ENCODE data around the gene ARFGEF3. TPM values are rescaled to one million over a fixed set of nuclear protein-coding genes. Genes with fewer than 3 reads are reported as not detected.

ARFGEF3 gene
- total RNA-seq, 1 experiment from 2014 or later = 20.1 TPM

- H3K27ac Mint-ChIP-seq = no peak overlapping the region
- TF ChIP-seq PREB (CRISPR knock-in tag; IDR thresholded peaks at IDR 0.05; ENCODE audit: borderline replicate concordance) = no peak
- TF ChIP-seq, protein P1, sequence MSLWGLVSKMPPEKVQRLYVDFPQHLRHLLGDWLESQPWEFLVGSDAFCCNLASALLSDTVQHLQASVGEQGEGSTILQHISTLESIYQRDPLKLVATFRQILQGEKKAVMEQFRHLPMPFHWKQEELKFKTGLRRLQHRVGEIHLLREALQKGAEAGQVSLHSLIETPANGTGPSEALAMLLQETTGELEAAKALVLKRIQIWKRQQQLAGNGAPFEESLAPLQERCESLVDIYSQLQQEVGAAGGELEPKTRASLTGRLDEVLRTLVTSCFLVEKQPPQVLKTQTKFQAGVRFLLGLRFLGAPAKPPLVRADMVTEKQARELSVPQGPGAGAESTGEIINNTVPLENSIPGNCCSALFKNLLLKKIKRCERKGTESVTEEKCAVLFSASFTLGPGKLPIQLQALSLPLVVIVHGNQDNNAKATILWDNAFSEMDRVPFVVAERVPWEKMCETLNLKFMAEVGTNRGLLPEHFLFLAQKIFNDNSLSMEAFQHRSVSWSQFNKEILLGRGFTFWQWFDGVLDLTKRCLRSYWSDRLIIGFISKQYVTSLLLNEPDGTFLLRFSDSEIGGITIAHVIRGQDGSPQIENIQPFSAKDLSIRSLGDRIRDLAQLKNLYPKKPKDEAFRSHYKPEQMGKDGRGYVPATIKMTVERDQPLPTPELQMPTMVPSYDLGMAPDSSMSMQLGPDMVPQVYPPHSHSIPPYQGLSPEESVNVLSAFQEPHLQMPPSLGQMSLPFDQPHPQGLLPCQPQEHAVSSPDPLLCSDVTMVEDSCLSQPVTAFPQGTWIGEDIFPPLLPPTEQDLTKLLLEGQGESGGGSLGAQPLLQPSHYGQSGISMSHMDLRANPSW (CRISPR knock-in tag; conservative IDR thresholded peaks at IDR 0.05; ENCODE audit: low read depth) = no peak
- TF ChIP-seq GRHL2 (CRISPR knock-in tag; IDR thresholded peaks at IDR 0.05; ENCODE audit: insufficient replicate concordance, severe bottlenecking) = no peak
- no peak for TF ChIP-seq HMGXB4 (CRISPR knock-in tag; IDR thresholded peaks at IDR 0.05)
- no peak for TF ChIP-seq ELF4 (CRISPR knock-in tag; IDR thresholded peaks at IDR 0.05; ENCODE audit: low read depth)
- ChIA-PET POLR2A (no interaction called here), CTCF (interaction anchor here (2.3 kb wide), 1 partner anchor 24 kb away, joined by 8 read pairs; no protein-coding TSS in a partner anchor)
- H3K27me3 Mint-ChIP-seq (ENCODE audit: low read depth) = no peaks in the 10 kb centered on the region
- peaks cover 39% of the 10 kb centered on the region for H3K4me1 Mint-ChIP-seq
- DNase-seq (ENCODE audit: low spot score) (no peak), ATAC-seq (no peak)
- no peak overlapping the region for H3K4me3 Mint-ChIP-seq
- H3K9me3 Mint-ChIP-seq = peaks cover 7% of the 10 kb centered on the region; the same call in 1 of the 2 replicates
- 0 out of 2 replicates have a peak, but pooled peaks cover 5% of the 10 kb centered on the region for H3K36me3 Mint-ChIP-seq
These were observed 25.4 kb downstream of the ARFGEF3 start for GRCh38 chr6:138187156-138187555.

- peak; percentile 53 for ATAC-seq
- 0 out of 2 replicates have a peak overlapping the region, but pooled peaks have one; percentile 21 for H3K27ac Mint-ChIP-seq
These were observed 26.7 kb downstream of the ARFGEF3 start for GRCh38 chr6:138188278-138188941.

More at GRCh38 chr6:138188278-138188941, 26.7 kb downstream of the ARFGEF3 start:
- Mint-ChIP-seq H3K4me3 (no peak overlapping the region), H3K4me1 (peaks cover 35% of the 10 kb centered on the region), H3K36me3 (0 out of 2 replicates have a peak, but pooled peaks cover 5% of the 10 kb centered on the region), H3K27me3 (ENCODE audit: low read depth) (no peaks in the 10 kb centered on the region), H3K9me3 (peaks cover 7% of the 10 kb centered on the region; the same call in 1 of the 2 replicates)
- ChIA-PET POLR2A (no interaction called here), CTCF (interaction anchor here (2.3 kb wide), 1 partner anchor 23 kb away, joined by 8 read pairs; no protein-coding TSS in a partner anchor)
- no peak for DNase-seq (ENCODE audit: low spot score)
- TF ChIP-seq ZNF121 (CRISPR knock-in tag; IDR thresholded peaks at IDR 0.05) (no peak), RELA (CRISPR knock-in tag; IDR thresholded peaks at IDR 0.05; ENCODE audit: borderline replicate concordance) (no peak), SMAD3 (CRISPR knock-in tag; IDR thresholded peaks at IDR 0.05; ENCODE audit: borderline replicate concordance) (no peak), SP1 (CRISPR knock-in tag; conservative IDR thresholded peaks at IDR 0.05) (no peak), NFATC4 (CRISPR knock-in tag; IDR thresholded peaks at IDR 0.05) (no peak), ELF4 (CRISPR knock-in tag; IDR thresholded peaks at IDR 0.05; ENCODE audit: low read depth) (no peak), FOXK1 (CRISPR knock-in tag; IDR thresholded peaks at IDR 0.05) (no peak), USF2 (CRISPR knock-in tag; IDR thresholded peaks at IDR 0.05) (peak; percentile 39; the same call in 1 of the 2 replicates), ZSCAN18 (CRISPR knock-in tag; IDR thresholded peaks at IDR 0.05) (no peak), ZNF263 (CRISPR knock-in tag; IDR thresholded peaks at IDR 0.05; ENCODE audit: low read depth) (no peak)
- TF ChIP-seq, protein P2, sequence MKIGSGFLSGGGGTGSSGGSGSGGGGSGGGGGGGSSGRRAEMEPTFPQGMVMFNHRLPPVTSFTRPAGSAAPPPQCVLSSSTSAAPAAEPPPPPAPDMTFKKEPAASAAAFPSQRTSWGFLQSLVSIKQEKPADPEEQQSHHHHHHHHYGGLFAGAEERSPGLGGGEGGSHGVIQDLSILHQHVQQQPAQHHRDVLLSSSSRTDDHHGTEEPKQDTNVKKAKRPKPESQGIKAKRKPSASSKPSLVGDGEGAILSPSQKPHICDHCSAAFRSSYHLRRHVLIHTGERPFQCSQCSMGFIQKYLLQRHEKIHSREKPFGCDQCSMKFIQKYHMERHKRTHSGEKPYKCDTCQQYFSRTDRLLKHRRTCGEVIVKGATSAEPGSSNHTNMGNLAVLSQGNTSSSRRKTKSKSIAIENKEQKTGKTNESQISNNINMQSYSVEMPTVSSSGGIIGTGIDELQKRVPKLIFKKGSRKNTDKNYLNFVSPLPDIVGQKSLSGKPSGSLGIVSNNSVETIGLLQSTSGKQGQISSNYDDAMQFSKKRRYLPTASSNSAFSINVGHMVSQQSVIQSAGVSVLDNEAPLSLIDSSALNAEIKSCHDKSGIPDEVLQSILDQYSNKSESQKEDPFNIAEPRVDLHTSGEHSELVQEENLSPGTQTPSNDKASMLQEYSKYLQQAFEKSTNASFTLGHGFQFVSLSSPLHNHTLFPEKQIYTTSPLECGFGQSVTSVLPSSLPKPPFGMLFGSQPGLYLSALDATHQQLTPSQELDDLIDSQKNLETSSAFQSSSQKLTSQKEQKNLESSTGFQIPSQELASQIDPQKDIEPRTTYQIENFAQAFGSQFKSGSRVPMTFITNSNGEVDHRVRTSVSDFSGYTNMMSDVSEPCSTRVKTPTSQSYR (CRISPR knock-in tag; IDR thresholded peaks at IDR 0.05) = no peak
- TF ChIP-seq, protein P3, sequence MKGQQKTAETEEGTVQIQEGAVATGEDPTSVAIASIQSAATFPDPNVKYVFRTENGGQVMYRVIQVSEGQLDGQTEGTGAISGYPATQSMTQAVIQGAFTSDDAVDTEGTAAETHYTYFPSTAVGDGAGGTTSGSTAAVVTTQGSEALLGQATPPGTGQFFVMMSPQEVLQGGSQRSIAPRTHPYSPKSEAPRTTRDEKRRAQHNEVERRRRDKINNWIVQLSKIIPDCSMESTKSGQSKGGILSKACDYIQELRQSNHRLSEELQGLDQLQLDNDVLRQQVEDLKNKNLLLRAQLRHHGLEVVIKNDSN (CRISPR knock-in tag; IDR thresholded peaks at IDR 0.05) = peak; percentile 28; the same call in 1 of the 2 replicates
- TF ChIP-seq, protein P4, sequence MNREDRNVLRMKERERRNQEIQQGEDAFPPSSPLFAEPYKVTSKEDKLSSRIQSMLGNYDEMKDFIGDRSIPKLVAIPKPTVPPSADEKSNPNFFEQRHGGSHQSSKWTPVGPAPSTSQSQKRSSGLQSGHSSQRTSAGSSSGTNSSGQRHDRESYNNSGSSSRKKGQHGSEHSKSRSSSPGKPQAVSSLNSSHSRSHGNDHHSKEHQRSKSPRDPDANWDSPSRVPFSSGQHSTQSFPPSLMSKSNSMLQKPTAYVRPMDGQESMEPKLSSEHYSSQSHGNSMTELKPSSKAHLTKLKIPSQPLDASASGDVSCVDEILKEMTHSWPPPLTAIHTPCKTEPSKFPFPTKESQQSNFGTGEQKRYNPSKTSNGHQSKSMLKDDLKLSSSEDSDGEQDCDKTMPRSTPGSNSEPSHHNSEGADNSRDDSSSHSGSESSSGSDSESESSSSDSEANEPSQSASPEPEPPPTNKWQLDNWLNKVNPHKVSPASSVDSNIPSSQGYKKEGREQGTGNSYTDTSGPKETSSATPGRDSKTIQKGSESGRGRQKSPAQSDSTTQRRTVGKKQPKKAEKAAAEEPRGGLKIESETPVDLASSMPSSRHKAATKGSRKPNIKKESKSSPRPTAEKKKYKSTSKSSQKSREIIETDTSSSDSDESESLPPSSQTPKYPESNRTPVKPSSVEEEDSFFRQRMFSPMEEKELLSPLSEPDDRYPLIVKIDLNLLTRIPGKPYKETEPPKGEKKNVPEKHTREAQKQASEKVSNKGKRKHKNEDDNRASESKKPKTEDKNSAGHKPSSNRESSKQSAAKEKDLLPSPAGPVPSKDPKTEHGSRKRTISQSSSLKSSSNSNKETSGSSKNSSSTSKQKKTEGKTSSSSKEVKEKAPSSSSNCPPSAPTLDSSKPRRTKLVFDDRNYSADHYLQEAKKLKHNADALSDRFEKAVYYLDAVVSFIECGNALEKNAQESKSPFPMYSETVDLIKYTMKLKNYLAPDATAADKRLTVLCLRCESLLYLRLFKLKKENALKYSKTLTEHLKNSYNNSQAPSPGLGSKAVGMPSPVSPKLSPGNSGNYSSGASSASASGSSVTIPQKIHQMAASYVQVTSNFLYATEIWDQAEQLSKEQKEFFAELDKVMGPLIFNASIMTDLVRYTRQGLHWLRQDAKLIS (CRISPR knock-in tag; IDR thresholded peaks at IDR 0.05; ENCODE audit: borderline replicate concordance) = no peak
